DMS 273 treated with DMSO at 0.1 percent for 48 hours (cell line): ENCODE data around the gene SGMS2.

Experiments used
- DNase-seq: peaks from one replicate; lab custom pipeline; 2025; lab: John Stamatoyannopoulos, UW

Gene SGMS2

DNA sequence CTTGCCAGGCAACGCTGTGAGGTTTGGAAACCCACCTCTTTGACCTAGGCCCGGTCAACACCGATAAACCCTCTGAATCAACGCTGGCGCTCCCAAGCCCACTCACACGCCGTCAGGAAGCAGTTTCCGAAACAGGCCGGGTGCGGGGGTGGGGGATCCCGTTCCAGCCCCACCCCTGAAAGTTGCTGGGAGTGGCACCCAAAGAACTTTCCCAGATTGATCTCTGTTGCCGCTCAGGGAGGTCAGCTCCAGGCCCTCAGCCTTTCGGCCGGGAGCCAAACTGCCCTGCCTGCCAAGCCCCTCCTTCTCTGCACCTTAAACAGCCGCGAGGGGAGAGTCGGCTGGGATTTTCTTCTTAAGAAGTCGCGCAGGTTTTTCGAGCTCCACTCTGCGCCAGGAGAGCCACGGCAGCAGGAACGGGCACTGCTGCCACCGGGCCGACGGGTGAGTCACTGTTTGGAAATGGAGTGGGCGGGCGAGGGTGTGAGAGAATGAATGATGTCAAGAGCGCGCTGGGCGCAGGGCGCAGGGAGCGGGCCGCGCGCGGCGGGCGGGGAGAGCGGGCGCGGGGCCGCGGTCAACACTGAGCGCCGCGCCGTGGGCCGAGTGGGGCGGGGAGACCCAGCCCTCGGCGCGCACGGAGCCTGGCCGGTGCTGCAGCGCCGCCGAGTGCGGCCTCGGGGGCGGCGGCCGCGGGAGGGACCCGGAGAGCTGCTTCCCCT lies at the start of gene SGMS2:
TSS of gene SGMS2 (plus strand) at position 583 of the 722 bp plus-strand sequence. CDS start 70,622 bp downstream, outside the sequence.
- no peak for DNase-seq

GRCh38 chr4:107777890-107778289 lies 46.8 kb upstream of the SGMS2 start:
- no peak for DNase-seq

DNA sequence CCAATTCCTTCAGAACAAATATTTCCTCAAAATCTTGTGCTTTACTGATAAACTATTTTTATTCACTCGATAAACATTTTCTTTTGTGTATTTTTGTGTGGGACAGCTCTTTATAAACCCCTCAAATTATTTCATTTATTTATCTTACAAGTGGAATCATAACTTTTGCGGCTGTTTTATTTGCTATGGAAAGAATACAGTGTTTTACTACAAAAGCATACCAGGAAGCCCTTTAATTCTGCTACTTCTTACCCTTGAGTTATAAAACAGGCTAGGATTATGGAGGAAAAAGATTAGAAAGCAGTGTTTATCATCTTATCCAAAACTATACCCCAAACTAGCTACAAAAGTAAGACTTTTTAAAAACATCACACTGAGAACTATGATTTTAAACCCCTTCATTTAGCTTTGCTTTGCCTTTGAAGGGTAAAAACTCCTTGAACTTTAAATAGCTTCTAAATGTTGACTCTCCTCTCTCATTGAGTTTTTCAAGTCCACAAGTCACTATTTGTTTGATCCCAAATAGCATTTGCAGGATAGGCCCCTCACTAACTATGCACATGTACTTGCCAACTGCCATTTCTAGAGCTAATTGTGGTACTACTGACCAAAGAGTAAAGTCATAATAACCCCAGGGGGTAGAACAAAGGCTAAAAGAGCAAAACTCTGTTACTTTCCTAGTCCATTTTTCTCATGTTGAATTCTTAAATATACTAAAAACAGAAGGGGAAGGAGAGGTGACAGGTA lies 45.8 kb upstream of the SGMS2 start:
- DNase-seq: no peak

- no peak for DNase-seq
Measured at GRCh38 chr4:107780665-107781064, 44.1 kb upstream of the SGMS2 start.

DNA sequence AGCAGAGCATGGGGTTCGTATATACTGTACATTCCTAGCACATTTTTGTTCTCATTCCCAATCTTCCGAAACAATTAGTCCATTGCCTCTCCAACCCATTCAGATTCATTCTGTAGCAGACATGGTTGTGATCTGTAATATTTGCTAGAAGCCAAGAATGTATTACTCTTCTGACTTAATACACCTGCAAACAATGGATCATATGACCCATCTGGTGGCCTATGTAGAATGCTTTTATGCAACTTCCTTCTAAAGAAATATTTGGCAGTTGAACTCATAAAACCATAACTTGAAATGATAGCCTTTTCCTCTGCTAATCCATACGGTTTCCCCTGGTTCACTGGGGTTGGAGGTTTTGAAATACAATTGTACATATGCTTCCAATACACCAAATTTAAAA lies 32.8 kb upstream of the SGMS2 start:
- DNase-seq: no peak

GRCh38 chr4:107792711-107793110 lies 32.0 kb upstream of the SGMS2 start:
- DNase-seq: no peak

DNA sequence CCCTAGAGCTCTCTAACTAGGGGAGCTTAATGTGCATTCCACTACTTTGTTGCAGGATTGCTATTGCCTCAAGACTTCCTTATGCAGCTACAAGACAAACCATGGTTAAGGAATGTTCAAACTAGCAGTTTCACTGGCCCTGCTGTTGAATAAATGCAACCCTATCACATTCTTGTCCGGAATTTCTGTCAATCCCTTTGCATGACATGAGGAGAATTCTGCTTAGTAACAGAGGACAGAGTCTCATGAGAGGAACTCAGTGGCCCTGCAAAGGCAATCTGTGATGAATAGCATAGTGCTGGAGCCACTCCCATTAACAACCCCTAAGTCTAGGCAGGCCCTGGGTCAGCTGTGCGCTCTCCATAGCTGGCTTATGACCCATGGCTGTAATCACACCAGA lies 30.7 kb upstream of the SGMS2 start:
- no peak for DNase-seq

DNA sequence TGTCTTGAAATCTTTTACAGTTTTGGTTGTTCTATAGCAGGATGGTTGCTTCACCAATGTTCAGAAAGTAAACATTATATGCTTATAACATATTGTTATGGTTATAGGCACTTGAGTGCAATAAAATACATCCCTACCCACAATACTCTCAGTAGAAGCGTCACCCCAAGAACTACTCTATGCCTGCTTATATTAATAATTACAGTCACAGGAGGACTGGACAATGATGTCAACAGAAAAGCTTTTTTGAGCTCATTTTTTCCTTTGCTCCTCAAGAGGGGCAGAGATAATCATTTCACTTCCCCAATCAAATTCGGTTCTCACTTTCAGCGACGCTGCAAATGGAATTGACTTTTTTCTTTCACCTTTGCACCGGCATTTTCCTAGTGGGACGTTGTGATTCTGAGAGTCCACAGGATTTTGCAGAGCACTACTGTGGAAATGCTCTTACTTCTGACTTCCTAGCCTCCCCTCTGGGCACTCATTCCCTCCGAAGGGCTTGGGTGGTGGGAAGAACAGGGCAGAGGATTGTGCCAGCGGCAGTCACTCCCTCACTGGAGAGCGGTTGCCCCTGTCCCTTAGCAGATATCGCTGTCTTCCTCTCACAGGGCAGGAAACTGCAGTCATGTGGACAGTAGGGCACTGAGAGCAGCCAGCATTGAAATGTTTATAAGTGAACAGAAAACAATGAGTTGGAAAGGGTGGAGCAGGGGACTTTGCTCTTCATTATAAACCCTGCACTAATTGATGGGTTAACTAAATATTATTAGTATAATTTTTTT lies 24.9 kb upstream of the SGMS2 start:
- DNase-seq: no peak

DNA sequence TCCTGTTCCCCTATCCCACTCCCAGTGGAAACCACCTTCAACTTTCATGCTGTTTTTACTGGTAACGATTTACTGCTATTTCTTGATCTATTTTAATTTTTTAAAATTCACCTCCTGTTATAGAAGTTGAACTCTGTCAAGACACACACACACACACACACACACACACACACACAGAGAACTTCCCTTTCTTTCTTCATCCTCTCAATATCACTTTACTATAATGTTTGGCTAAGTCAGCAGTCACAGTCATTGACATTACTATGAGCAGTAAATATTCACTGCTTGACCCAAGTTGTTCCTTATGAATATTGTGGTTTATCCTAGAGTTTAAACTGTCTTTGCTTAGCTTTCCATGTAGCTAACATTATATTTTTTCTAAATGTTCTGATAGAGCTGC lies 24.0 kb upstream of the SGMS2 start:
- no peak for DNase-seq

DNA sequence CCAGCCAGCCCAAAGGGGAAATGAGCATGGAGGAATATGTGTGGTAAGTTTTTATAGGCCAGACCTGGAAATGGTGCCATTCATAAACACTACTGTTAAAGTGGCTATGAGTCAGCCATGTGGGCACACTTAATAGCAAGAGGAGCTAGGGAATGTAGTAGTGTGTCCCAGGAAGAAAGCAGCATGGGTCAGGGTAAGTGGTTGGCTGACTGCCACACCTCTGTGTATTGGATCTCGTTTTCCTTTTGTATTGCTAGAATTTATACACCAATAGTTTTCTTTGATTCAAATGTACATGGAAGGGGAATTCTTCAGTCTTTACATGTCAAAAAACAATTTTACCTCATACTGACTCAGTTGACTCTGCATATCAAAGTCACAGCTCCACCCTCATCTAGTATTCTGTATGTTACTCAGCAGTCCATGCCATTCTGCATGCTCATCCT lies 22.9 kb upstream of the SGMS2 start:
- no peak for DNase-seq

DNA sequence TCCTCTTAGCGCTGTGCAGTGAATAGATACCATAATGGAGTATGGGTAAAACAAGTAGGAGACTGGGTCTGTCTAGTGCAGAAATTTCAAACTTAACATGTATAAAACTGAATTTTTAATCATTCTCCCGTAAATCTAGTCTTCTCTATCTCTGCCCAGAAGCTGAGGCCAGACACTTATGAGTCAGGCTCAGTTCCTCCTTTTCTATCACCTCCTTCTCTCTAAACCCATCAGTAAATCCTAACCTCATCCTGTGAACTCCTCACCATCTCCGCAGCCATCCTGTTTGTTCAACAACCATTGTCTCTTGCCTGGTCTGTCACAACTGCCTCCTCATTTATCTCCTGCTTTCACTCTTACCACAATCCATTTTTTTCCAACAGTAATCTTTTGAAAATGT lies 19.8 kb upstream of the SGMS2 start:
- no peak for DNase-seq

GRCh38 chr4:107806196-107806595 lies 18.5 kb upstream of the SGMS2 start:
- DNase-seq: no peak

DNA sequence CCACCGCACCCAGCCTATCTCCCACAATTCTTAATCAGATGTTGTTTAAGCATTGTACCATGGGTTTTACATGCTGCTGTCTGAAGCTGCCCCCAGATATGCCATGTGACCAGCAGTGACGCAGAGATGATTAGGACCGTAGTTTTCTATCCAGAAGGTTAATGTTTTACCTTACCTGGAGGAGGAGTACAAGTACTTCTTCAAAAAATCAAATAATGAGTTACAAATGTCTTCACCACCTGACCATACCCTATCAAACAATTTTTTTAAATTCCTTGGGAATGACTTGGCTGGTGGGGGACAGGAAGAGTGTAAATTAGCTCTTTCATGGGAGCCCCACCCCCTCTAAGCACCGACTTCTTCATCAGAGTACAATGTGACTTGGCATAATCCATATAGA lies 16.2 kb upstream of the SGMS2 start:
- DNase-seq: no peak

DNA sequence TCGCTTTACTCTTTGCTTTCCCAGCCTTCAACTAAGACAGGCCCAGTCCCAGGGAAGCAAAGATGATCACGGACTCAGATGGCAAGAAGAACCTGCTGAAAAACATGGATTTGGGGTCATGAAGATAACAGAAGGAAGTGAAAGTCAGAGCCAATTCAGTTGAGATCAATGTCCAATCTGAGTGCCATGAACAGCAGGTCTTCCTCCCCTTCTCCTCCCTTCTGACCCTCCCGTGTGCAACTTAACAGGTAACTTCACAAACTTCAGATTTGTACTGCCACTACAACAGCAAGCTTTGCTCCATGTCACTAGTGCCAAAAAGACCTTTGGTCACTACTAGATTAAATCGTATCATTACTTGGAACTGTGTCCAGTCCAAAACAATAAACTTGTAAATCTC lies 15.5 kb upstream of the SGMS2 start:
- DNase-seq: no peak

- DNase-seq: no peak
Measured at GRCh38 chr4:107814758-107815157, 10.0 kb upstream of the SGMS2 start.

- DNase-seq: no peak
Measured at GRCh38 chr4:107815158-107815557, 9.6 kb upstream of the SGMS2 start.

GRCh38 chr4:107818301-107818910 lies 6.3 kb upstream of the SGMS2 start:
- DNase-seq: no peak

- DNase-seq: no peak
Measured at GRCh38 chr4:107823870-107824349, 822 bp upstream of the SGMS2 start.

DNA sequence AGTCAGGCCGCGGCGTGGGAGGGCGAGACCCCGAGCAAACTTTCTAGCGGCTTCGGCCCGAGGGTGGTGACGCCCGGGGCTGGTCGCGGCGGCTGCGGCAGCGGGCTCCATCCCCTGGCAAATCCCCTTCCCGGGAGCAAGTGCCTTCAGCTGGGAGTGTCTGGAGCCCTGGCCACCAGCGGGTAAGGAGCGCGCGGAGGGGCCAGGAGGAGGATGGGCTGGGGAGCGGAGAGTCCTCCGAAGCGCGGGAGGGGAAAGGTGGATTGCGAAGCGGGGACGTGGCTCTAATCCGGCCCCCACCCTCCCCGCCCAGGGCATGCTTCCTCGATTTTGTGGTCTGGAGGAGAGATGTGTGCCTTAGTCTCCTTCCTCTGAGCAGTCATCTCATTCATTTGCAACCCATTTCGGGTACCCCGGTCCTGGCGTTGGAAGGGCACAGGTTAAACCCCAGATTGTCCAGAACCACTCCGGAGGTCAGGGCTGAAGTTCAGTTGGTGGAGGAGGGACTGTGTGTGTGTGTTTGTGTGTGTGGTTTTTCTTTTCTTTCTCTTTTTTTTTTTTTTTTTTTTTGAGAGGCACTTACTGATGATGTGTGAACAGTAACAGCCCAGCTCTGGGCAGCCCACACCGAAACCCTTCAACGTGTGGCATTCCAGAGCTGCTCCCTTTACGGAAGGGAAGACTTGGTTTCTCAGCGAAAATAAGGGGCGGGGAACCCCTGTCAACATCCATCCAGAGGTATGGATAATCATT lies 516 bp downstream of the SGMS2 start:
- no peak for DNase-seq

GRCh38 chr4:107826421-107826980 lies 1.8 kb downstream of the SGMS2 start:
- no peak for DNase-seq
